Large intestine (tissue), 3 donors: ENCODE data around the gene TMPRSS12. TPM values are rescaled to one million over a fixed set of nuclear protein-coding genes. Genes with fewer than 3 reads are reported as not detected.
"Not testable (repeated sequence)": the region's sequence is repeated elsewhere in the genome, so short reads cannot be mapped to it uniquely, and the experiment has no call there.

ENCODE experiments used
- DNase-seq, 2 donors: peaks; one replicate each; pipeline versions ENCODE4 v3.0.0 to v3.0.0-alpha.2; 2013
- H3K27ac ChIP-seq: one replicate; pipeline ENCODE4 v1.5.1; 2013; ENCODE audit warnings: low read length
- H3K27me3 ChIP-seq: 2 replicates; pipeline ENCODE4 v1.6.1; 2013; ENCODE audit warnings: low read length; ENCODE audit not compliant: control insufficient read depth, insufficient read depth
- H3K36me3 ChIP-seq: 2 replicates; pipeline ENCODE4 v1.6.1; 2013; ENCODE audit warnings: low read length; ENCODE audit not compliant: control insufficient read depth, insufficient read depth
- H3K4me1 ChIP-seq: one replicate; pipeline ENCODE4 v1.6.1; 2013; ENCODE audit warnings: low read length; ENCODE audit not compliant: control insufficient read depth, insufficient read depth
- H3K4me3 ChIP-seq: one replicate; pipeline ENCODE4 v1.5.1; 2013; ENCODE audit warnings: low read length
- H3K9me3 ChIP-seq: one replicate; pipeline ENCODE4 v1.6.1; 2013; ENCODE audit warnings: mild to moderate bottlenecking, low read depth, low read length, moderate library complexity; ENCODE audit not compliant: control insufficient read depth
- WGBS: methylation state at CpG from one replicate; pipeline ENCODE4 v1.1.5; 2013; ENCODE audit warnings: low lambda C conversion rate; ENCODE audit not compliant: insufficient coverage; 5-methylcytosine and 5-hydroxymethylcytosine counted together
- polyA plus RNA-seq: library from polyadenylated mRNA; unstranded; fragments of 120-200 nt; gene quantifications from one replicate; pipeline ENCODE4 v1.2.1, GENCODE V29; 2013

Gene TMPRSS12
- polyA plus RNA-seq, 1 donor = 0.01 TPM

- Histone ChIP-seq H3K36me3 (no peaks in the 10 kb centered on the region), H3K4me1 (peaks cover 19% of the 10 kb centered on the region), H3K4me3 (peak overlapping the region; percentile 48), H3K27me3 (no peaks in the 10 kb centered on the region), H3K27ac (peak overlapping the region; percentile 71), H3K9me3 (no peaks in the 10 kb centered on the region)
- no CpG with 5 or more reads among the region's 1 CpG for WGBS
- DNase-seq = no peak
Observed at GRCh38 chr12:50925920-50926319, 83.2 kb downstream of the TMPRSS12 start.

- no peak for DNase-seq
- peaks cover 23% of the 10 kb centered on the region for H3K4me1 ChIP-seq
- H3K36me3 ChIP-seq = no peaks in the 10 kb centered on the region
- H3K27me3 ChIP-seq = no peaks in the 10 kb centered on the region
- H3K27ac ChIP-seq = peak overlapping the region; percentile 71
- no peaks in the 10 kb centered on the region for H3K9me3 ChIP-seq
- WGBS = 67% methylated on average over 1 of the region's 1 CpG
- H3K4me3 ChIP-seq = peak overlapping the region; percentile 48
Observed at GRCh38 chr12:50926415-50926814, 83.7 kb downstream of the TMPRSS12 start.

- peak; percentile 61 to 70 for DNase-seq
- WGBS = 63% methylated on average over 1 of the region's 3 CpGs
Observed at GRCh38 chr12:50926932-50927331, 84.2 kb downstream of the TMPRSS12 start.

GRCh38 chr12:50927356-50927755 lies 84.6 kb downstream of the TMPRSS12 start:
- H3K4me1 ChIP-seq = peaks cover 33% of the 10 kb centered on the region
- no peaks in the 10 kb centered on the region for H3K9me3 ChIP-seq
- DNase-seq = peak in 1 of 2 donors; percentile 31
- peak overlapping the region; percentile 71 for H3K27ac ChIP-seq
- peak overlapping the region; percentile 8 for H3K4me3 ChIP-seq
- WGBS = 20% methylated on average over 1 of the region's 2 CpGs
- no peaks in the 10 kb centered on the region for H3K36me3 ChIP-seq
- H3K27me3 ChIP-seq = no peaks in the 10 kb centered on the region

More at GRCh38 chr12:50926932-50927331, 84.2 kb downstream of the TMPRSS12 start:
- H3K36me3 ChIP-seq, H3K9me3 ChIP-seq, H3K27me3 ChIP-seq: not testable (repeated sequence)
- H3K4me1 ChIP-seq = peaks cover 28% of the 10 kb centered on the region
- H3K4me3 ChIP-seq = peak overlapping the region; percentile 8
- H3K27ac ChIP-seq = peak overlapping the region; percentile 71

- Histone ChIP-seq H3K36me3 (no peaks in the 10 kb centered on the region), H3K4me3 (no peak overlapping the region), H3K4me1 (peaks cover 33% of the 10 kb centered on the region), H3K9me3 (no peaks in the 10 kb centered on the region), H3K27ac (no peak overlapping the region), H3K27me3 (no peaks in the 10 kb centered on the region)
- DNase-seq = no peak
- WGBS = no CpG with 5 or more reads among the region's 6 CpGs
Observed at GRCh38 chr12:50927766-50928224, 85.1 kb downstream of the TMPRSS12 start.

- no peaks in the 10 kb centered on the region for H3K9me3 ChIP-seq
- H3K27me3 ChIP-seq = no peaks in the 10 kb centered on the region
- DNase-seq = no peak
- no peak overlapping the region for H3K4me3 ChIP-seq
- H3K36me3 ChIP-seq = no peaks in the 10 kb centered on the region
- peaks cover 34% of the 10 kb centered on the region for H3K4me1 ChIP-seq
- 80% methylated on average over 1 of the region's 3 CpGs for WGBS
- no peak overlapping the region for H3K27ac ChIP-seq
Observed at GRCh38 chr12:50928392-50928791, 85.7 kb downstream of the TMPRSS12 start.

- Histone ChIP-seq H3K4me3 (no peak overlapping the region), H3K27ac (no peak overlapping the region)
Observed at GRCh38 chr12:50929831-50930230, 87.1 kb downstream of the TMPRSS12 start.

GRCh38 chr12:50930477-50930876 lies 87.8 kb downstream of the TMPRSS12 start:
- H3K9me3 ChIP-seq, H3K36me3 ChIP-seq, H3K27ac ChIP-seq, H3K27me3 ChIP-seq, DNase-seq, H3K4me3 ChIP-seq: not testable (repeated sequence)
- H3K4me1 ChIP-seq = peaks cover 50% of the 10 kb centered on the region
- WGBS = no CpG with 5 or more reads among the region's 12 CpGs

More at GRCh38 chr12:50929831-50930230, 87.1 kb downstream of the TMPRSS12 start:
- DNase-seq = no peak
- Histone ChIP-seq H3K36me3 (no peaks in the 10 kb centered on the region), H3K9me3 (no peaks in the 10 kb centered on the region), H3K4me1 (peaks cover 43% of the 10 kb centered on the region), H3K27me3 (no peaks in the 10 kb centered on the region)
- WGBS = no CpG with 5 or more reads among the region's 3 CpGs

GRCh38 chr12:50932787-50933280 lies 90.1 kb downstream of the TMPRSS12 start:
- Histone ChIP-seq H3K36me3 (no peaks in the 10 kb centered on the region), H3K27ac (peak overlapping the region; percentile 90), H3K4me3 (no peak overlapping the region), H3K9me3 (peaks cover 8% of the 10 kb centered on the region), H3K4me1 (peaks cover 44% of the 10 kb centered on the region), H3K27me3 (no peaks in the 10 kb centered on the region)
- WGBS = 17% methylated on average over 1 of the region's 2 CpGs
- DNase-seq = peak; percentile 74 to 89

- WGBS = no CpG with 5 or more reads among the region's 2 CpGs
Observed at GRCh38 chr12:50933459-50934124, 90.9 kb downstream of the TMPRSS12 start.

More at GRCh38 chr12:50933459-50934124, 90.9 kb downstream of the TMPRSS12 start:
- H3K27ac ChIP-seq = peak overlapping the region; percentile 90
- DNase-seq = peak in 1 of 2 donors; percentile 41
- no peak overlapping the region for H3K4me3 ChIP-seq
- peaks cover 15% of the 10 kb centered on the region for H3K9me3 ChIP-seq
- no peaks in the 10 kb centered on the region for H3K27me3 ChIP-seq
- H3K4me1 ChIP-seq = peaks cover 44% of the 10 kb centered on the region
- H3K36me3 ChIP-seq = no peaks in the 10 kb centered on the region
